IPS-NIHi11 (cell line): ENCODE results near the gene MYO7A.

ENCODE experiments used
- DNase-seq: peaks from one replicate; pipeline ENCODE4 v3.0.0; 2012; ENCODE audit warnings: mixed read lengths, low spot score

The MYO7A gene

DNA sequence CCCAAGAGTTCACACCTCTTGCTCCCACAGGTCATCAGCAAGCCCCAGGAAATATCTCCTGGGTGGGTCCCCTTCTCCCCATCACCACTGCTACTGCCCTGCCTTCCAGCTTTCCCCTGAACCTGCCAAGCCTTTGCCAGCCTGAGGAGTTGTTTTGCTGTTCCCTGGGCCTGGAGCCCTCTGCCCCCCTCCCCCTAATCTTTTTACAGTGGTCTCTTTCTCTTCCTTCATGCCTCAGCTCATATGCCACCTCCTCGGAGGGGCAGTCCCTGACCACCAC lies 18.9 kb downstream of the MYO7A start:
- no peak for DNase-seq

DNA sequence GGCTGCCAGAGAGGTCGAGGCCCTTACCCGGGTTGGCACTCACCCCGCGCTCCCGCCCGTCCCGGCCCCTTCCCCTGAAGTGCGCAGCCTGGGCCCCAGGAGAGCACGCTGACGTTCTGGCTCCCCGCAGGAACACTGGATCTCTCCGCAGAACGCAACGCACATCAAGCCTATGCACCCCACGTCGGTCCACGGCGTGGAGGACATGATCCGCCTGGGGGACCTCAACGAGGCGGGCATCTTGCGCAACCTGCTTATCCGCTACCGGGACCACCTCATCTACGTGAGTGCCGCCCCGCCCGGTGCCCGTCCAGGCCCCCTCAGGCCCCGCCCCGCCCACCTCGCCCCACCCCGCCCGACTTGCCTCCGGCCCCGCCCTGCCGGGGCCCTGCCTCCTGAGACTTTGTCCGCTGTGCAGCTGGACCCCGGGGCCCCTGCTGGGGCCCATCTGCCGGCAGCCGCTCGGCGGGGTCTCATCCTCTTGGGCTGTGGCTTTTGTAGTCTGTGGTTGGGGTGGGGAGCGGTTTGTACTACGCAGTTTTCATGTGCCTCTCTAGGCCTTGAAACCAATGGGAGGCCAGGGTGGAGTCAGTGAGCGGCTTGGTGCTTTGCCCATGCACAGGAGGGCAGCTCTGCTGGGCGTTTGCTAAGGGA lies 19.7 kb downstream of the MYO7A start:
- DNase-seq: peak; percentile 96

- DNase-seq: no peak
Measured at GRCh38 chr11:77148963-77149715, 21.1 kb downstream of the MYO7A start.

DNA sequence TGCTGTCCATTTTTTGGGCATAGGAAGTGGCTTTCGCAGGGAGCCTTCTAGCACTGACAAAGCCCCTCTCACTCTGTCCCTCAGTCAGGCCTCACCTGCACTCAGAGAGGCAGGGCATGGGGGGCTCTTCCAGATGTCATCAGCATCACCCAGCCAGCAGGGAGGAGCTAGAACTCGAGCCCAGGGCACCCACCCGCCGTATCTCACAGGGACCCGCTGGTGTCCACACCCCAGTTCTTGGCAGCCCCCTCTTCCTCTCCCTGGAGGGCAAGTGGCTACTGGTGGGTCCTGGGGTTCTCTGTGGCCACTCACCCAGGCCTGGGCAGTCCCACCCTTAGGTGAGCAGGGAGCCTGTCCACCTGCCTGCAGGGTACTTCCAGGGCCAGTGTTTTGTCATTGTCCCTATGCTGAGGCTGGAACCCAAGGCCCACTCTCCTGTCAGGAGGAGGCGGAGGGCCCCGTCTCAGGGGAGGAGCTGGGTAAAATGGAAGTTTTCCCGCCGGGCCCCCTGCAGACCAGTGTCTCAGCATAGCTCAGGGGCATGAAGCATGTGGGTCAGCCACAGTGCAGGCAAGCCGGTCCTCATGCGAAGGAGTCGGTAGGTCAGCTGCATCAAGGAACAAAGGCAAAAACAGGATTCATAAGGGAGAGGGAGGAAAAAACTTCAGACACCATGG lies 21.8 kb downstream of the MYO7A start:
- DNase-seq: no peak

- DNase-seq: no peak
Measured at GRCh38 chr11:77150836-77151235, 22.8 kb downstream of the MYO7A start.

DNA sequence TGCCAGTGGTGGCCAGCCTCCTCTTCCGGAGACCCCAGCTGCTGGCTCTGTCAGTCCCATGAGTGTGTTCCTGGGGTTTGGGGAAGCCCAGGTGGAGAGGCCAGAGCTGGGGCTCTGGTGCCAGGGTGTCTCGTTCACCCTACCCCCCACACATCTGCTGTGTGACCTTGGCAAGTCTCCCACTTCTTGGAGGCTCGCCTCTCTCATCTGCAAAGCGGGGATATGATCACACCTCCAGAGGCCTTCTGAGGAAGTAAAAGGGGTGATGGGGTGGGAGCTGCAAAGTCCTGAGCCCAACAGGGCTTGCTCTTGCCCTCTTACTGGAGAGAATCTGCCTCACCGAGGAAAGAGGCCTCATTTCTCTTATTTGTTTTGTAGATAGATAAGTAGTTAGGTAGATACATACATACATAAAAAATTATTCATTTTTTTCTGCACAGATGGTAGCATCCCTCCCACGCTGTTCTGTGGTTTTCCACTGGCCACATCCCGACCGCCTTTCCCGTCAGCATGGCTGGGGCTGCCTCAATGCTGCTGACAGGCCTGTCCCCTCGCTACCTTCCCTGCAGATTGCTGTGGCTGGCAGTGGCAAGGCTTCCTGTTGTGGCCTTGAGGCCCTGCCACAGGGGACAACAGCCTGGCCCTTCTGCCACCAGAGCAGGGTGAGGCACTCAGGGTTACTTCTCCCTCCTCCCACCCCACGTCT lies 23.9 kb downstream of the MYO7A start:
- DNase-seq: no peak

DNA sequence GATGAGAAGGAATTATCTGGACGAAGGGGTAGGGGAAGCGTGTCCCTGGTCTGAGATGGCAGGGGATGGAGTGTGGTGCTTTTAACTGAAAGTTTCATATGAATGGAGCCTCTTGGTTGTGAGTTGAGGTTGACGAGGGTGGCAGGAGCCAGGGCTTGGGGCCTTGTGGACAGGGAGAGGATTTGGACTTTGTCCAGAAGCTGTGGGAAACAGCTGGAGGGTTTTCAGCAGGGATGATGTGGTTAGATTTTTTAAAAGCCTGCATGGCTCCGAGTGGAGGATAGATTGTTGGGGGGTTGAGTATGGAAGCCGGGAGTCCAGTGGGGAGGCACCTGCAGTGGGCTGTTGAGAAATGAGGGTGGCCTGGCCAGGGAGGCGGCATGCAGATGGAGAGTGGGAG lies 24.8 kb downstream of the MYO7A start:
- no peak for DNase-seq

DNA sequence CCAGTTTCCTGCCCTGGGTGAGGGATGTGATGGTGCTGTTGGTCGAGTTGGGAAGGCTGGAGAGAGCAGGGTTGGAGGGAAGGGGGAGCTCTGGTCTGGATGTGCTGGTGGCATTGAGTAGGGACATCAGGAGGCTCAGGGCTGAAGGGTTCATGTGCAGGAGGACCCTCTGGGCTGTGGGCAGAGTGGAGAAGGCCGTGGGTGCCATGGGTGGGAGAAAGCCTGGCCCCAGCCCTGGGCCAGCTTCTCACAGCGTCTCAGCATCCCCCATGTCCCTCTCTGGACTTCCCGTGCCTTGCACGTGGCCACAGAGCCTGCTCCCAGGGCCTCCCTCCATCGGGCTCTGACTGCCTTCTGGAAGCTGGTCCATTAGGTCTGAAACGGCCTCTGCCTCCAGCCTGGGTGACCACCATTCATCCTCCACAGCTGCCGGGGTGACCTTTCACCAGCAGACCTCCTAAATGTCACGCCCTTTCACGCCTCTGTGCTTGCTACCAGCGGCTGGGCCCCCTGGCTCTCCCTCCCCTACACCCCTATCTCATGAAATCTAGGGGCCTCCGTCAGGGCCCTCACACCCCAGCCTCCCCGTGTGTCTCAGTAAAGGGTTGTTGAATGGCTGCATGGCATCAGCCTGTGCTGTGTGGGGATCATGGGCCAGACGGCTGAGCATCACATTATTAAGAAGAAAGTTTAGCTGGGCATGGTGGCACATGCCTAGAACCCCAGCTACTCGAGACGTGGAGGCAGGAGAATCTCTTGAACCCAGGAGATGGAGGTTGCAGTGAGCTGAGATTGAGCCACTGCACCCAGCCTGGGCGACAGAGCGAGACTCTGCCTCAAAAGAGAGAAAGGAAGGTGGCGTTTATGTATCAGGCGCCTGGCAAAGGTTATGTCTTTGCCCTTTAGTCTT lies 25.5 kb downstream of the MYO7A start:
- no peak for DNase-seq

GRCh38 chr11:77154381-77155081 lies 26.5 kb downstream of the MYO7A start:
- no peak for DNase-seq

GRCh38 chr11:77155082-77155475 lies 27.0 kb downstream of the MYO7A start:
- no peak for DNase-seq

DNA sequence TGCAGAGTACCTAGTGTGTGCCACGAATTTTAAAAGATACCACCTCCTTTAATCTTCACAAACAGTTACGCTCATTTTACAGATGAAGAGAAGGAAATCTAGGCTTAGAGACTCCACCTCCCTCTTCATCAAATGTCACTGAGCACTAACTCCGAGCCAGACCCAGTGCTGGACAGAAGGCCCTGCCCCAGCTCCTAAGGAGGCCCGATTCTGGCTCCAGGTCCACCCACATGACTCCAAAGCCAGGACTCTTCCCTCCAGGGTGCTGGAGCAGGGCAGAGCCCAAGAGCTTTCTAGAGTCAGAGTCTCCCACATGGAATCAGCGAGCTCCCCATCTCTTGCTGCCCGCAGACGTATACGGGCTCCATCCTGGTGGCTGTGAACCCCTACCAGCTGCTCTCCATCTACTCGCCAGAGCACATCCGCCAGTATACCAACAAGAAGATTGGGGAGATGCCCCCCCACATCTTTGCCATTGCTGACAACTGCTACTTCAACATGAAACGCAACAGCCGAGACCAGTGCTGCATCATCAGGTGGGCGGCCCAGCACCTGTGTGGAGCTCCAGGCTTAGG lies 27.6 kb downstream of the MYO7A start:
- DNase-seq: no peak

- DNase-seq: no peak
Measured at GRCh38 chr11:77156396-77157195, 28.6 kb downstream of the MYO7A start.

GRCh38 chr11:77158041-77158695 lies 30.1 kb downstream of the MYO7A start:
- DNase-seq: no peak

DNA sequence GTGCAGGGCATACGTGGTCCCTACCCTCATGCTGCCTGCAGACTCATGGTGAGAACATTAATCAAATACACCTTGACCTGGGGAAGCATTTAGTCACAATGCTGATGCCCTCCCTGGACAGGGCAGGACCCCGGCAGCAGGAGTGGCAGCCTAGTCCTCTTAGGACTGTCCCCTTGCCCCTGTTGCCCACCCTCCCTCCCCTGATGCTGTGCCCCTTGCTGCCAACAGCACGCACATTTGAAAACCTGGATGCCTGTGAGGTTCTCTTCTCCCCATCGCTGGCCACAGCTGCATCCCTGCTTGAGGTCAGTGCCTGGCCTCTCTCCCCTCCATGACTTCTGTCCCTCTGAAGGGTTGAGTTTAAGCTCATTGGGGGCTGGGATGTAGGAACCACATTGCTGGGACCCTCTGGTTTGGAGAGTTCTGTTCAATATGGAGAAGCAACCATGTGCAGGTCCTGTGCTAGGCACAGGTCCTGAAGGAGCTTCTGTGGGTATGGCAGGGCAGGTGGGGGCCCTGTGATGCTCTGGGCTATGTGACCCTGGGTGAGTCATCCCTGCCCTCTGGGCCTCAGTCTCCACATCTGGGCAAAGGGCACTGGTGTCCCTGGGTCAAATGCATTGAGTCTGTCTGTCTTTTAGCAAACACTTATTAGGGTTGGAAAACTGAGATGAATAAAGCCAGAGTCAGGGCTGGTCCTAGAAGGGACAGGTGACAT lies 31.3 kb downstream of the MYO7A start:
- no peak for DNase-seq

DNA sequence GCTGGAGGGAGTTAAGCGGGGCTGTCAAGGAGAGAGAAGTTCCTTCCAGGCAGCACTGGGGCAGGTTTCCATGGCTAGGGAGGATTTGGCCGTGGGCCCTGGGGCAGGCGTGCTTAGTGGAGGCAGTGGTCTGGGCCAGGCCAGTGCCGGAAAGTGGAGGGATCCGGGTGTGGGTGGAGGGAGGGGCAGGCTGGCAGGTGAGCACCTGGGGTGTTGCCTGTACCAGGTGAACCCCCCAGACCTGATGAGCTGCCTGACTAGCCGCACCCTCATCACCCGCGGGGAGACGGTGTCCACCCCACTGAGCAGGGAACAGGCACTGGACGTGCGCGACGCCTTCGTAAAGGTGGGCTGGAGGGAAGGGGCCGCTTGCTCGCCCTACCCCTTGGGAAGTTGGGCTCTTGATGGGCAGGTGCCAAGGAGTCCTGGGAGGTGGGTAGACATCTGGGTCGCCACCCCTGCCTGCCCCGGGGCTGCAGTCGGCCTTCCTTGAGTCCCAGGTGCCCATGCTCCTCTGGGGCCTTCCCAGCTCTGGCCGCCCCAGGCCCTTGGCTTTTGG lies 32.0 kb downstream of the MYO7A start:
- no peak for DNase-seq

GRCh38 chr11:77163271-77163670 lies 35.2 kb downstream of the MYO7A start:
- no peak for DNase-seq

- no peak for DNase-seq
Measured at GRCh38 chr11:77165066-77165465, 37.0 kb downstream of the MYO7A start.

GRCh38 chr11:77166021-77166420 lies 38.0 kb downstream of the MYO7A start:
- no peak for DNase-seq
